HG03354 (cell line): ENCODE data around the gene MRM1.

Experiments used
- ATAC-seq: cut with Tn5 transposase; IDR thresholded peaks from one replicate; pipeline ENCODE4 v1.9.1; 2021; ENCODE audit warnings: mild to moderate bottlenecking; ENCODE audit not compliant: unreplicated experiment, poor library complexity, severe bottlenecking

MRM1 gene

GRCh38 chr17:36601303-36602029 is at the start of gene MRM1:
MRM1 (plus strand) TSS chr17:36601583; CDS start chr17:36601811, 228 bp downstream.
- ATAC-seq: peak; percentile 77

GRCh38 chr17:36553459-36553858 is 47.9 kb upstream of the MRM1 start:
- ATAC-seq: no peak

GRCh38 chr17:36566081-36566480 is 35.3 kb upstream of the MRM1 start:
- ATAC-seq: no peak

GRCh38 chr17:36575028-36575427 is 26.4 kb upstream of the MRM1 start:
- ATAC-seq: no peak

- ATAC-seq: no peak
Observed at GRCh38 chr17:36576793-36577192, 24.6 kb upstream of the MRM1 start.

- no peak for ATAC-seq
Observed at GRCh38 chr17:36578671-36579070, 22.7 kb upstream of the MRM1 start.

- ATAC-seq: no peak
Observed at GRCh38 chr17:36583787-36584186, 17.6 kb upstream of the MRM1 start.

GRCh38 chr17:36586138-36586537 is 15.2 kb upstream of the MRM1 start:
- no peak for ATAC-seq

GRCh38 chr17:36590082-36590481 is 11.3 kb upstream of the MRM1 start:
- ATAC-seq: no peak

- ATAC-seq: peak; percentile 81
Observed at GRCh38 chr17:36591434-36592315, 9.7 kb upstream of the MRM1 start, which contains the start of gene DHRS11. DHRS11 (plus strand) TSS chr17:36591879; CDS start chr17:36592010, 131 bp downstream.

- no peak for ATAC-seq
Observed at GRCh38 chr17:36592316-36592715, 9.1 kb upstream of the MRM1 start.

- no peak for ATAC-seq
Observed at GRCh38 chr17:36592716-36593321, 8.6 kb upstream of the MRM1 start.

GRCh38 chr17:36593656-36594316 is 7.6 kb upstream of the MRM1 start:
- no peak for ATAC-seq

GRCh38 chr17:36594626-36595401 is 6.6 kb upstream of the MRM1 start:
- no peak for ATAC-seq

GRCh38 chr17:36597226-36597625 is 4.2 kb upstream of the MRM1 start:
- ATAC-seq: no peak

- no peak for ATAC-seq
Observed at GRCh38 chr17:36597866-36598777, 3.3 kb upstream of the MRM1 start.

- no peak for ATAC-seq
Observed at GRCh38 chr17:36598951-36599401, 2.4 kb upstream of the MRM1 start.
